NK-92 (cell line): ENCODE data around the gene TMEM94.
"Not testable (repeated sequence)": the region's sequence is repeated elsewhere in the genome, so short reads cannot be mapped to it uniquely, and the experiment has no call there.

Source experiments
- DNase-seq: peaks from one replicate; lab custom pipeline; 2025; ENCODE audit not compliant: unreplicated experiment; lab: John Stamatoyannopoulos, UW

Gene TMEM94

DNA sequence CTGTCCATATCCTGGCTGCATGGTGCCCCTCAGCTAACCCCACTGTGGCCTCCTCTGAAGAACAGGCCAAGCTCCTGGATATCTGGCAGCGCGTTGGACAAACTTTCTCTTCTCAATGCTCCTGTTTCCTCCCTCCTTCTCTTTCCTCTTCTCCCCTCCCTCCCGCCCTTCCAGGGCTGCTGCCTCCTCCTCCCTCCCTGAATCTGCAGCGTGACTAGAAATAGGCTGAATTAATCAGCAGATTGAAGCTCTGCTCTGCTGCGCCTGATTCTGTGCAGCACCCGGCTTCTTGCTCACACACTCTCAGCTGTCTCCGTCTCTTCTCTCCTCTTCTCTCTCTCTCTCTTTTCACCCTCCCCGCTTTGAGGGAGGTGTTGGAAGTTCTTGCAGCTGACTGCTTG, 19.8 kb downstream of the TMEM94 start:
- DNase-seq: no peak

DNA sequence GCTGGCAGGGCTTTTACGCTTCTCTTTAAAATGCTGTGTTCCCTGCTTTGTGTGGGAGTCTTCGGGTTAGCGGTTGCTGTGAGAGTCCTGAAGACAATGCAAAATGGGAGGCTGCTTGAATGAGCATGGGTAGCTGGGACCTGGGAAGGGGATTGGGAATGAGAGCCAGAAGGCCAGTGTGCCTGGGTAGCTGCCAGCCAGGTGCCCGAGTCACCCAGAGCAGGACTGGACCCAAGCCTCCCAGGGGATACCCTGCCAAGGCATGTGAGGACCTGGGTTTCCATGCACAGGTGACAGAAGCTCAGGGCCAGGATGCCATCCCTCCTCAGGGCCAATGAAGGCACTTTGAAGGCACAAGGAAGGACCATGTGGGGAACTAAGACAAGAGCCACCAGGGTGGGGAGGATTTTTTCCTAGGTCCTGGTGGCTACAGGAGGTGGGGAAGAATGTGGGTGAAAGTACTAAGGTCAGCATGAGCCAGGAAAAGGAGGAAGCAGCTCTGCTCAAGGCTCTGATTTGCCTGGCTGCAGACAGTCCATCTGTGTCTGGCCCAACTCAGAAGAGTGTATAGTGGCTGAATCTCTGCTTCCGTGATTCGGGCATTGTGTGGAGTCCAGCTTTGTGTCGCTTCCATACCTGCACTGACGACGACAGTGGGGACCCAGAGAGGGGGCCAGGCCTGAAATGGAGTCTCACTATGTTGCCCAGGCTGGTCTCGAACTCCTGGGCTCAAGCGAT, 20.5 kb downstream of the TMEM94 start:
- DNase-seq: no peak

DNA sequence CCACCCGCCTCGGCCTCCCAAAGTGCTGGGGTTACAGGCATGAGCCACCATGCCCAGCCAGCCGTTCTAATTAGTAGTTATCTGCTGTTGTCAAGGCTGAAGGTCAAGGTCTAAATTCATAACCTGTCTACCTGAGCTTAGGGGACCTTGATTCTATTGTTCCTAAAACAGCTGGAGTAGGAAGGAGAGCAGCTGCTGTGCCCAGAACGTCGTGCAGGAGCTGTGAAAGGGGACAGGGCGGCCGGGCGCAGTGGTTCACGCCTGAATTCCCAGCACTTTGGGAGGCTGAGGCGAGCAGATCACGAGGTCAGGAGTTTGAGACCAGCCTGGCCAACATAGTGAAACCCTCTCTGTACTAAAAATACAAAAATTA, 21.0 kb downstream of the TMEM94 start:
- not testable (repeated sequence) for DNase-seq

DNA sequence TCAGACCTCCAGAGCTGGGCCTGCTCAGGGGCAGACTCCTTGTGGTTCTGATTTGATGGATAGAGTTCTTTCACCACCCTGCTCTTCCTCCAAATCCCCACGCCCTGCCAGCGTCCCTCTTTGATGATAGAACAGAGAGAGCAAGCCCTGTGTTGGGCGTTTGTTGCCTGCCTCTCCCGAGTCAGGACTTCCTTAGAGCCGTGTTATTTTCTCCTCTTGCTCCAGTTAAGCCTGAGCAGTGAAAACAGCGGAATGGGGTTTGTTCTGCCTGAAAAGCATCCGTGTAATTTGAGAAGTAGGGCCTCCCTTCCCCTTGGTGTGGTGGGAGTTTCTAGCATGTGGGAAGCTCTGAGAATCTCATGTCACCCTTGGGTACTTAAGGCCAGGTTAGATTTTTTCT, 22.1 kb downstream of the TMEM94 start:
- DNase-seq: no peak

DNA sequence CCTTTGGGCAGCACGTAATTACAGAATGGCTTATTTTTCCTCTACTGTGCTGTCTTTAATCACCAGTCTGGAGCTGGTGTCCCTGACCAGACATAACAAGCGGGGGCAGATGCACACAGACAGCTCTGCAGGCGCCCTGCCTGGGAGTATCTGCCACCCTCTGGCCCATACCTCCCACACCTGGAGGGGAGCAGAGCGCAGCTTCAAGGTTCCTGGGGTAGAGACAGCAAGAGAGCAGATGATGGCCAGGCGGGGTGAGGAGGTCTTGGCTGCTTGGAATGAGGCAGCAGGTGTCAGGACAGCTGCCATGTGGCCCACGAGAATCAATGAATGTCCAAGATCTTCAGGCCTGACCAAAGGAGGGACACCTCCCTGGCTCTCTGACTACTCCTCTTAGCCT, 23.8 kb downstream of the TMEM94 start:
- DNase-seq: no peak

DNA sequence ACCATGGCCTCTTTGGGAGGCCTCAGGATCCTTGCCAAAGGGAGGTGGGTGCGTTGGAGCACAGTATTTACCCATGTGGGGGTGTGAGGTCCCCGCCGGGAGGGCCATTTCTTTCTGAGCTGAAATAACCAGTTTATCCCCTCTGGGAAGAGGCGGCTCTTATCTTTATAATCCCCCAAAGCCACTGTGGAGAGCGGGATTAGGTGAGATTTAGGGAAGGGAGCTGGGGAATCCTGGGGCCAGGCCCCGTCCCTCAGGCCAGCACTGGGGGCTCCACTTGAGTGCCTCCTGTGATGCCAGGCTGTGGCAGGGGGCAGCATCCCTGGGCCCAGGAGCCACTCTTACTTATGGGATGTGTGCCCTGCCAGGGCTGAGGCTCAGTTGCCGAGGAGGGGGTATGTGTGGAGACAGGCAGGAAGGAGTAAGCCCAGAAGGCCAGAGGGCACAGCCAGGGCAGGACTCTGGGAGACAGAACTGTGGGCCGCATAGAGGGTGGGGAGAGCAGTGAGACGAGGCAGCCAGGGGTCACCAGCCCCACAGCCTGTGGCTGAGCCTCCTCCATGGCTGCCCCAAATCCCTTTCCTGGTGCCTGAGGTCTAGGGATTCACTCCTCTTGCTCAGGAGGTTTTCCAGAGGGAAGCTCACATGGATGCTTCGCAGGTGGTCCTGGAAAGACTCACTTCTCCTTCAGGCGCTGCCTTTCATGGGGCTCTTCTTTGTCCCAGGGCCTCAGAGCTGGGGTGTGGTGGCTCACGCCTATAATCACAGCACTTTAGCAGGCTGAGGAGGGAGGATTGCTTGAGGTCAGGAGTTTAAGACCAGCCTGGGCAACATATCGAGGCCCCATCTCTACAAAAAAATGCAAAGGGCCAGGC, 25.0 kb downstream of the TMEM94 start:
- DNase-seq: no peak

DNA sequence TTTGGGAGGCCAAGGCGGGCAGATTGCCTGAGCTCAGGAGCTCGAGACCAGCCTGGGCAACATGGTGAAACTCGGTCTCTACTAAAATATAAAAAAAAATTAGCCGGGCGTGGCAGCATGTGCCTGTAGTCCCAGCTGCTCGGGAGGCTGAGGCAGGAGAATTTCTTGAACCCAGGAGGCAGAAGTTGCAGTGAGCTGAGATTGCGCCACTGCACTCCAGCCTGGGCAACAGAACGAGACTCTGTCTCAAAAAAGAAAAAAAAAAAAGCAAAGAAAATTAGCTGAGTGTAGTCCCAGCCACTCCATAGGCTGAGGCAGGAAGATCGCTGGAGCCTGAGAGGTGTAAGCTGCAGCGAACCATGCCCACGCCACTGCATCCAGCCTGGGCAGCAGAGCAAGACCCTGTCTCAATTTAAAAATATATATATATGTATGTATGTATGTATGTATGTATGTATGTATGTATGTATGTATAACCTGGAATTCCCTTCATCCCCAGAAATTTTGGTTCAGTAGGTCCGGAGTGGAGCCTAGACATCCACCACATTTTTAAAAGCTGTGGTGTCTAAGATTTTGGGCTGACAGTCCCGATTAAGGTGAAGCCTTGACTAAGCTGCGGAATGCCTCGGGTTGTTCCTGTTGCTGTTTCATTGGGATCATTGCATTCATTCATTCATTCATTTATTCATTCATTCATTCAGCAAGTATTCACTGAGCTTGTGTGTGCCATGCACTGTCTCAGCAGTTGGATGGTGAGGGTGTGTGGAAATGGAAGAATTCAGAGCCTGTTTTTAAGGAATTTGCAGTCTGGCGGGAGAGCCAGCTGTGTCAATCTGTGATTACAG, 25.9 kb downstream of the TMEM94 start:
- DNase-seq: no peak

DNA sequence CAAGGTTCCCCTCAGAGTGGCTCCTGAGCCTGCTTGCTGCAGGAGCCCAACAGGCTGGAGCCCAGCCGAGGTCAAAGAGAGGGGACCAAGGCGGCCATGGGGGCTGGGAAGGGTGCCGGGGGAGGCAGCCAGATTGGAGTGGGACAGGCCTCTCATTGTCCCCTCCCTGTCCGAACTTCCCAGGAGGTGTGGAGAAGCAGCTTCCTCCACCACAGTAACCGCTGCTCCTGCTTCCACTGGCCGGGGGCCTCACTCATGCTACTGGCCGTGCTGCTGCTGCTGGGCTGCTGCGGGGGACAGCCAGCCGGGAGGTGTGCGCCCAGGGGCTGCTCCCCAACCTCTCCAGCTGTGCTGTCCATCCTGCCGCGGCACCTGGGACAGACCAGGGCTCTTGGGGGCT, 29.3 kb downstream of the TMEM94 start:
- DNase-seq: no peak

DNA sequence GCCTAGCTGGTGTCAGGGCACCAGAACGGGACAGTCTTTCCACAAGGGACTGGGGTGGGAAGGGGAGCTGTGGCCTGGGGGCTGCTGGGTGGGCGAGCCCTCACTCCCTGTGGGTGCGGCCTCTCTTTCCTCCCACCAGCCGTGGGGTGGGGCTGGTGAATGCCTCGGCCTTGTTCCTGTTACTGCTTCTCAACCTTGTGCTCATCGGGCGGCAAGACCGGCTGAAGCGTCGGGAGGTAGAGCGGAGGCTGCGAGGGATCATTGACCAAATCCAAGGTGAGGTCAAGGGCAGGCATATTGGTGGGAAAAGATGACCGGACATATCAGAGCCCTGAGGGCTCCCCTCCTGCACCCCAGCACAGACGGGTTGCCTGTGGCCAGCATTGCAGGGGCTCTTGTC, 29.7 kb downstream of the TMEM94 start:
- no peak for DNase-seq

DNA sequence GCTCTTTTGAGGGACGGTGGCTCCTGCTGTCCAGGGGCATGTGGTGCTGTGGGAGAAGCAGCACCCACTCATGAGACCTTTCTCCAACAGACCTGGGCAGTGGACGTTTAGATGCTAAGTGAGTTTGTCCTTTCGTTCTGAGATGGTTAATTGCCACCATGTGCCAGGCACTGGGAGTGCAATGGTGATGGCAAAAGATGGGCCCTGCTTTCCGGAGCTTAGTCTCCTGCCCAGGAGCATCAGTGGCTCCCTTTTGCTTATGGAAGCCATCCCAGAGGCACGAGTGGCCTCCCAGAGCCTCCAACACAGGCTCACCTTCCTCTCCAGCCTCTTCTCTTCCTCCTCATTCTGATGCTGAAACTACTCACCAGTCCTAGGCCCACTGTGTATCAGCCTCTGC, 30.5 kb downstream of the TMEM94 start:
- no peak for DNase-seq

DNA sequence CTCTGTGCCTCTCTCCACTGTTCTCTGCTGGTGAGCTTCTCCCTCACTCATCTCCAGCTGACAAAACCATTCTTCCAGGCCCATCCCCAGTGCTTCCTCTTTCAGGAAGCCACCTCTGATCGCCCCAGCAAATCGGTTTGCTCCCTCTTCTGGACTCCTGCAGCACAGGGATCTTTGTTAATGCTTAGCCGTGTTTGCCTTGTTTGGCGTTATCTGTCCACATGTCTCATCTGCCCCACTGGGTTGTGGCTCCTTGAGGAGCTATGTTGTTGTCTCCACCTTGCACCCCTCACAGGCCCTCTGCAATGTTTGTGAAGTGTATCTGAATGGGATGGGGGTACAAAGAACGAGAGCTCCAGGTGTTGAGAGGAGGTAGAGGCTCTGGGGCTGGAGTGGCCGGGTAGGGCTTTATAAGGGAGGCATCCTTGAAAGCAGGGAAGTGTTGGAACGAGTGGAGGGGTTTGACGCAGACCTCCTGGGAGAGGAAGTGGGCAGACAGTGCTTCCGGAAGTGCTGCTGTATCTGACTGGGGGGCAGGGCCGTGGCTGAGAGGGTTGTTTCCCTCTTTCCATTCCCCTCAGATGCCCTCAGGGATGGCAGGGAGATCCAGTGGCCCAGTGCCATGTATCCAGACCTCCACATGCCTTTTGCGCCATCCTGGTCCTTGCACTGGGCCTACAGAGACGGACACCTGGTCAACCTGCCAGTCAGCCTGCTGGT, 31.1 kb downstream of the TMEM94 start:
- no peak for DNase-seq

DNA sequence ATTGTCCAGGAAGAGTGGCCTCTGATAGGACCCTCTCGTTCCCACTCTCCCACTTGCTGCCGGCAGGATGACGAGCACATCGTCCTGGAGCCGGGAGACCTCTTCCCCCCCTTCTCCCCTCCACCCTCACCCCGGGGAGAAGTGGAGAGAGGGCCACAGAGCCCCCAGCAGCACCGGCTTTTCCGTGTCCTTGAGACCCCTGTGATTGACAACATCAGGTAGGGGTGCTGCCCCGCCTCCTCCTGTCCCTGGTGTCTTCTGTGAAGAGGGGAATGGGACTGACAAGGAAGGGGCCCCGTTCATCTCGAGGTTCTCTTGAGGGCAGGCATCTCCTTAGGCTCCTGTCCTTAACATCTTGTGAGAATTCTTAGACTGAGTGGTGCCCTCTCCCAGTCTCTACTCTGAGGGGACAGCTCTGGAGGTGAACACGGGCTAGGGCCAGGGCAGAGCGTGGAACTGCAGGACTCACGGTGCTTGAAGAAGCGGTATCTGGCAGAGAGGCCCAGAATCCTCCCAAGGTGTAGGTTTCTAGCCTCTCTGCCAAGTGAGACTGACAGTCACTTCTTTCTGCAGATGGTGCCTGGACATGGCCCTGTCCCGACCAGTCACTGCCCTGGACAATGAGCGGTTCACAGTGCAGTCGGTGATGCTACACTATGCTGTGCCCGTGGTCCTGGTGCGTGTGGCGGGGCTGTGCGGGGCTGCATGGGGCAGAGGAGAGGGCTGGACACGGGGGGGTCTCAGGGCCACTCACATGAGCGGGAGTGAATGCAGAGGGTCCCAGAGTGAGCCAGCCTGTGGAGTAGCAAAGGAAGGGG, 32.5 kb downstream of the TMEM94 start:
- DNase-seq: no peak

DNA sequence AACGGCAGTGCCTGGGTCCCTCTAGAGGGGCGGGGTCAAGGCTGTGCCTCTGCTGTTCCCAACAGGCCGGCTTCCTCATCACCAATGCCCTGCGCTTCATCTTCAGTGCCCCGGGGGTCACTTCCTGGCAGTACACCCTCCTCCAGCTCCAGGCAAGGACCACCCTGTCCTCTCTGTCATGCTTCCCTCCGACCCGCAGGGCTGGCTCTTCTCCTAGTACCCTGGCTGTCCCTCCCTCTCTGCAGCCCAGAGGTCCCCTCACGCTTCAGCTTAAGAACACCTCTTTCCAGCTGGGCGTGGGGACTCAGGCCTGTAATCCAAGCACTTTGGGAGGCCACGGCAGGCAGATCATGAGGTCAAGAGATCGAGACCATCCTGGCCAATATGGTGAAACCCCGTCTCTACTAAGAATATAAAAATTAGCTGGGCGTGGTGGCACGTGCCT, 33.1 kb downstream of the TMEM94 start:
- no peak for DNase-seq

DNA sequence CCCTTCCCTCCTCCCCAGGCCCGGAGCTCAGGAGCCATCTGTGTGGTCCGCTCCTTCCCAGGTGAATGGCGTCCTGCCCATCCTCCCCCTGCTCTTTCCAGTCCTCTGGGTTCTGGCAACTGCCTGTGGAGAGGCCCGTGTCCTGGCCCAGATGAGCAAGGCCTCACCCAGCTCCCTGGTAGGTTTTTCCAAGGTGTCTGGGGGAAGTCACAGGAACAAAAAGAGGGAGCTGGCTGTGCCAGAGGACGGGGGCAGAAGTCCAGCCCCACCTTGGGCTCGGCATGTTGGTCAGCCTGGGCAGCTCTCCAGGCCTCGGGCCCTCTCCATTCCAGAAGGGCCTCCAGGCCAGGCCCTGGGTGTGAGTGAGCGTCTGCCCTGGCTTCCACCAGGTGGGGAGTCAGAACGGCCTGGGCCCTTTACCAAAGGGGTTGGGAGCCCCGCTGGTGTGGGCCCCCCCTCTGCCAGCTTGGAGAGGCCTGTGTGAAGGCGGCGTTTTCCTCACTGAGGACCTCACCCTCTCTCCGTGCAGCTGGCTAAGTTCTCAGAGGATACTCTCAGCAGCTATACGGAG, 33.8 kb downstream of the TMEM94 start:
- no peak for DNase-seq

DNA sequence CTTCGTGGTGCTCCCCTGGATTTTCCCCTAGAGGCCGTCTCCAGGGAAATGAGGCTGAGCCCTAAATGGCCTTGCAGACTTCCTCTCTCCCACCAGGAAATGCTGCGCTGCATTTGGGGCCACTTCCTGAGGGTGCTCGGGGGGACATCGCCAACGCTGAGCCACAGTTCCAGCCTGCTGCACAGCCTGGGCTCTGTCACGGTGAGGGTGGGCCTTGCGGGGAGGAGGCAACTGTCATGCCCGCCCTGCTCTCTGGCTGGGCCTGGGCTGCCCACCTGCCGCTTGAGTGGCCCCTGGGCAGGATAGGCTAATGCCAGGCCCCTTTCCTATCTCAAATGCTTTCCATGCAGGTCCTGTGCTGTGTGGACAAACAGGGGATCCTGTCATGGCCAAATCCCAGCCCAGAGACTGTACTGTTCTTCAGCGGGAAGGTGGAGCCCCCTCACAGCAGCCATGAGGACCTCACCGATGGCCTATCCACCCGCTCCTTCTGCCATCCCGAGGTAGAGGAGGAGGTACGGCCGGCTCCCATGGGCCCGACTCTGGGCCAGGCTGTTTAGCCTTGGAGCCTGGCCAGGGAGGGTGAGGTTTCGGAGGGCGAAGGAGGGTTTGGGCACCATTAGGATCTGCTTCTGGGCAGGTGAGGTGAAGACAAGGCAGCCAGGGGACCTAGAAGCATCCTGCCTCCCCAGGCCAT, 34.7 kb downstream of the TMEM94 start:
- DNase-seq: no peak

DNA sequence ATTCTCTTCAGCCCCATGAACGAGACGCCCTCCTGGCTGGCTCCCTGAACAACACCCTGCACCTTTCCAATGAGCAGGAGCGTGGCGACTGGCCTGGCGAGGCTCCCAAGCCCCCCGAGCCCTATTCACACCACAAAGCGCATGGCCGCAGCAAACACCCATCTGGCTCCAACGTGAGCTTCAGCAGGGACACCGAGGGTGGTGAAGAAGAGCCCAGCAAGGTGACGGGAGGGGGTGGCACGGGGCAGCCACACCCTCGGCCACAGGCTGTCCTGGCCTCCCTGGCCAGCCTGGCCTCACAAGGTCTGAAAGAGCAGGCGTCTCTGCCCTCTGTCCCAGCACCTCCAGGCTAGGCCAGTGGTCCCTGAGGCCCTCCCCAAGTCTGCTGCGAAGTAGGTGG, 35.2 kb downstream of the TMEM94 start:
- DNase-seq: no peak

DNA sequence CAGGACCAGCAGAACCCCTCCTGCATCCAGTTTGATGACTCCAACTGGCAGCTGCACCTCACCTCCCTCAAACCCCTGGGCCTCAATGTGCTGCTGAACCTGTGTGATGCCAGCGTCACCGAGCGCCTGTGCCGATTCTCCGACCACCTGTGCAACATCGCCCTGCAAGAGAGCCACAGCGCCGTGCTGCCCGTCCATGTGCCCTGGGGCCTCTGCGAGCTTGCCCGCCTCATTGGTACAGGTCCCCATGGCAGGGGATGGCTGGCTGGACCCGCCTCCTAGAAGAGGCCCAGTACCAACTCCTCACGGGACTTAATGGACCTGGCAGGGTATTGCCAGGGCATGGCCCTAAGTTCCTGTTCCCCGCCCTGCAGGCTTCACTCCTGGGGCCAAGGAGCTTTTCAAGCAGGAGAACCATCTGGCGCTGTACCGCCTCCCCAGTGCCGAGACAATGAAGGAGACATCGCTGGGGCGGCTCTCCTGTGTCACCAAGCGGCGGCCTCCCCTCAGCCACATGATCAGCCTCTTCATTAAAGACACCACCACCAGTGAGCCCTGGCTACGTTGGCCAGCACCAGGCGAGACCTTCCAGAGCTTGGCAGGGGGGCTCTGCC, 36.2 kb downstream of the TMEM94 start:
- no peak for DNase-seq

DNA sequence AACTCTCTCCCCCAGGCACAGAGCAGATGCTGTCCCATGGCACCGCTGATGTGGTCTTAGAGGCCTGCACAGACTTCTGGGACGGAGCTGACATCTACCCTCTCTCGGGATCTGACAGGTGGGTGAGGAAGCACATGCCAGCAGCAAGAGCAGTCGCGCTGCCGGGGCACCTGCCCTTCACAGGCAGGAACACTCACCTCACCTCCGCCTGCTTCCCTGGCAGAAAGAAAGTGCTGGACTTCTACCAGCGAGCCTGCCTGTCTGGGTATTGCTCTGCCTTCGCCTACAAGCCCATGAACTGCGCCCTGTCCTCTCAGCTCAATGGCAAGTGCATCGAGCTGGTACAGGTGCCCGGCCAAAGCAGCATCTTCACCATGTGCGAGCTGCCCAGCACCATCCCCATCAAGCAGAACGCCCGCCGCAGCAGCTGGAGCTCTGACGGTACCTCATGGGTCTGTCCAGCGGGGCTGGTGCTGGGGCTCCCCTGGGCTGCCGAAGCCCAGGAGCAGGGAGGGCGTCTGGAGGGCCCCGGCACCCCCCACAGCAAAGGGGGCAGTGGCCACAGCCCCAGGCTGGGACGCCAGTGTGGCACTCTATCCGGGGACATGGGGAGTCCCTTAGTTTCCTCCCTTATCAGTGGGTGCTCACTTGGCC, 37.2 kb downstream of the TMEM94 start:
- DNase-seq: no peak
